ENCODE results near the gene NFKB2.
A peak's percentile ranks its signal among the peaks of the same experiment; 100 is the strongest.

The NFKB2 gene

GRCh38 chr10:102420181-102420713 lies 24.7 kb downstream of the NFKB2 start:
- peaks cover 37 to 45% of the 10 kb centered on the region in 2 experiments for H3K4me1 ChIP-seq (ENCODE audit: control insufficient read depth in 1 of 2, insufficient read depth in 1 of 2, low read depth in 1 of 2, low read length in 1 of 2)
- TF ChIP-seq CTCF (IDR thresholded peaks at IDR 0.05) = no peak
- H3K27me3 ChIP-seq = peaks cover 49% of the 10 kb centered on the region
- H3K4me3 ChIP-seq (ENCODE audit: low read depth in 1 of 2, low read length in 1 of 2) = peak overlapping the region; percentile 80 to 89
- peaks cover 16% of the 10 kb centered on the region for H3K36me3 ChIP-seq
- H3K27ac ChIP-seq = peak overlapping the region; percentile 90
- no peaks in the 10 kb centered on the region for H3K9me3 ChIP-seq

DNA sequence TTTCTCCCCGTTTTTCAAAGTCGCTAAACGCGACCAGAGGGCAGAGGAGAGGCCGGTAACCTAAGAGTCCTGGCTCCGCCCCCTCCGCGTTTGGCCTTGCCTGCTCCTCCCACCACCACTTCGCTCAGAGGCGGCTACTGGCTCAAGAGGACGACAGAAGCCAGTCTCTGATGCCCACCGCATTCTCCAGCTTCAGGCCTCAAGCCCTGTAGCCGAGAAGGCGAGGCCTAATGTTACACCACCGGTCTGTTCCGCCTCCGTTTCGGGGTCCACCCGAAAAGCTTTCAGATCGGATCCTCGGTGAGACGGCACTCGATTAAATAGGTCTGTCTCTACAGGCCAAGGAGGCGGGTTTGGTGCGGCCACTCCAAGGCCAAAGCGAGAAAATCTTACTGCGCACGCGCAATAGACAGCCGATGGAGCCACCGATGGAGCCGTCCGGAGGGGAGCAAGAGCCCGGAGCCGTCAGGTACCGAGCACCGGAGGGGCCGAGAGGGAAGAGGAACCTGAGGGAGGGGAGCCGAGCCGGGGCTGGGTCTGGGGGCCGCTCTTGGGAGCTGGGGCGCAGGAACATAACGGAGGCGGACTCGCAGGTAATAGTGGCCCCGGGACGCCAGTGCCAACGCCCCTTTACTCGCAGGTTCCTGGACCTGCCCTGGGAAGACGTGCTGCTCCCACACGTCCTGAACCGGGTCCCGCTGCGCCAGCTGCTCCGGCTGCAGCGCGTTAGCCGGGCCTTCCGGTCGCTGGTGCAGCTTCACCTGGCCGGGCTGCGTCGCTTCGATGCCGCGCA lies 25.4 kb downstream of the NFKB2 start, which contains the start of gene FBXL15:
TSS of gene FBXL15 (plus strand) at position 123 of the 793 bp plus-strand sequence. CDS start at position 417, 294 bp downstream.
- H3K9me3 ChIP-seq = no peaks in the 10 kb centered on the region
- peak; percentile 14 for TF ChIP-seq CTCF (IDR thresholded peaks at IDR 0.05)
- peaks cover 37 to 45% of the 10 kb centered on the region in 2 experiments for H3K4me1 ChIP-seq (ENCODE audit: control insufficient read depth in 1 of 2, insufficient read depth in 1 of 2, low read depth in 1 of 2, low read length in 1 of 2)
- peaks cover 43% of the 10 kb centered on the region for H3K27me3 ChIP-seq
- H3K4me3 ChIP-seq (ENCODE audit: low read depth in 1 of 2, low read length in 1 of 2) = peak within 1 kb of the TSS; percentile 80 to 89
- H3K36me3 ChIP-seq = peaks cover 16% of the 10 kb centered on the region
- peak within 1 kb of the TSS; percentile 90 for H3K27ac ChIP-seq

- H3K4me3 ChIP-seq (ENCODE audit: low read depth in 1 of 2, low read length in 1 of 2) = peak overlapping the region; percentile 80 to 89
- H3K36me3 ChIP-seq = peaks cover 16% of the 10 kb centered on the region
- H3K4me1 ChIP-seq (ENCODE audit: control insufficient read depth in 1 of 2, insufficient read depth in 1 of 2, low read depth in 1 of 2, low read length in 1 of 2) = peaks cover 37 to 45% of the 10 kb centered on the region in 2 experiments
- peaks cover 37% of the 10 kb centered on the region for H3K27me3 ChIP-seq
- no peak for TF ChIP-seq CTCF (IDR thresholded peaks at IDR 0.05)
- peak overlapping the region; percentile 90 for H3K27ac ChIP-seq
- H3K9me3 ChIP-seq = no peaks in the 10 kb centered on the region
These were observed 25.9 kb downstream of the NFKB2 start for GRCh38 chr10:102421507-102421756.

DNA sequence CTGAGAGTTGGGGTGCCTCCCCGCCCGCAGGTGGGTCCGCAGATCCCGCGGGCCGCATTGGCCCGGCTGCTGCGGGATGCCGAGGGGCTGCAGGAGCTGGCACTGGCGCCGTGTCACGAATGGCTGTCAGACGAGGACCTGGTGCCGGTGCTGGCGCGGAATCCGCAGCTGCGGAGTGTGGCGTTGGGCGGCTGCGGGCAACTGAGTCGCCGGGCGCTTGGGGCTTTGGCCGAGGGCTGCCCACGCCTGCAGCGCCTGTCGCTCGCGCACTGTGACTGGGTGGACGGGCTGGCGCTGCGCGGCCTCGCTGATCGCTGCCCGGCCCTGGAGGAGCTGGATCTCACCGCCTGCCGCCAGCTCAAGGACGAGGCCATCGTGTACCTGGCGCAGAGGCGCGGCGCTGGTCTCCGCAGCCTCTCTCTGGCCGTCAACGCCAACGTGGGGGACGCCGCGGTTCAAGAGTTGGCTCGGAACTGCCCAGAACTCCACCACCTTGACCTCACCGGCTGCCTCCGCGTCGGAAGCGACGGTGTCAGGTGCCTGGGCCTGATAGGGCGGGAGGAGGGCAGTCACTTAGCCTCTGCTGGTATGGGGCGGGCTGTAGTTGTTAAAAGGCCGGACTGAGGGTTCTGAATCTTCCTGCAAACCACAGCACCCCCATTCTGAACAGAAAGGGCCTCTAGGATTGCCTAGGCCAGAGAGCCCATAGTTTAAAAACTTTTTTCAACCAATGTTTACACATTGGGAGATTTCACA lies 26.4 kb downstream of the NFKB2 start:
- Histone ChIP-seq H3K27ac (peak overlapping the region; percentile 90), H3K36me3 (peaks cover 16% of the 10 kb centered on the region), H3K4me3 (ENCODE audit: low read depth in 1 of 2, low read length in 1 of 2) (peak overlapping the region; percentile 80 to 89), H3K9me3 (no peaks in the 10 kb centered on the region), H3K27me3 (peaks cover 32% of the 10 kb centered on the region), H3K4me1 (ENCODE audit: control insufficient read depth in 1 of 2, insufficient read depth in 1 of 2, low read depth in 1 of 2, low read length in 1 of 2) (peaks cover 37 to 45% of the 10 kb centered on the region in 2 experiments)
- no peak for TF ChIP-seq CTCF (IDR thresholded peaks at IDR 0.05)

DNA sequence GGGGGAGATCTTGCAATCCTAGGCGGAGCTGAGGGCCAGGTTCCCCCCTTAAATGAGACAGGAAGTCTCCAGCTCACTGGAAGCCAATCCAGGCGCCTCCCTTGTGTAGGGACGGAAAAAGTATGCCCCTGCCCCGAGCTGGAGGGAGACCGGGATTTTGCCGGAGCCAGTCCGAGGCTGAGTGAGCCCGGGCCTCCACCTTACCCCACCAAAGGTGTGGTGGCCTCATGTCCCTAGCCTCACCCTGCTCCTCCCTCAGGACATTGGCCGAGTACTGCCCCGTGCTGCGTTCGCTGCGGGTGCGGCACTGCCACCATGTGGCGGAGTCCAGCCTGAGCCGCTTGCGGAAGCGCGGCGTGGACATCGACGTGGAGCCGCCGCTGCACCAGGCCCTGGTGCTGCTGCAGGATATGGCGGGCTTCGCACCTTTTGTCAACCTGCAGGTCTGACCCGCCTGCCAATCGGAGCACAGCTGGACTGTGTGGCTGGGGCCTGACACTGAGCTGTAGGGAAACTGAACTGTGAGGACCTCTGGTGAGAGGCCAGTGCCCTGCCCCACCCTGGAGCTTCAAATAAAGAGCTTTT lies 27.1 kb downstream of the NFKB2 start:
- Histone ChIP-seq H3K36me3 (peaks cover 16% of the 10 kb centered on the region), H3K27me3 (peaks cover 25% of the 10 kb centered on the region), H3K4me1 (ENCODE audit: control insufficient read depth in 1 of 2, insufficient read depth in 1 of 2, low read depth in 1 of 2, low read length in 1 of 2) (peaks cover 37 to 45% of the 10 kb centered on the region in 2 experiments), H3K9me3 (no peaks in the 10 kb centered on the region), H3K4me3 (ENCODE audit: low read depth in 1 of 2, low read length in 1 of 2) (peak overlapping the region; percentile 80 to 89), H3K27ac (peak overlapping the region; percentile 90)
- TF ChIP-seq CTCF (IDR thresholded peaks at IDR 0.05) = peak; percentile 89

Data from neutrophil (primary cell).